Activated T-helper 1 cell treated with anti-CD3 and anti-CD28 coated beads, Interleukin-12 subunit alpha, Interleukin-12 subunit beta, Interleukin-2, Interleukin-4 antibody, amounts not matched to agents 30 ng/mL and 10 ng/mL and 1 ng/mL, durations not matched to agents 14 hours and 24 hours and 36 hours (primary cell): Measurements from ENCODE around the gene CCDC146. TPM values are rescaled to one million over a fixed set of nuclear protein-coding genes. Genes with fewer than 3 reads are reported as not detected.
"Not testable (repeated sequence)": the region's sequence is repeated elsewhere in the genome, so short reads cannot be mapped to it uniquely, and the experiment has no call there.

Source experiments
- DNase-seq: peaks from one replicate; pipeline ENCODE4 v3.0.0; 2021; ENCODE audit warnings: low spot score
- H3K27ac Mint-ChIP-seq: one replicate; pipeline ENCODE4 v1.8.0; 2021; ENCODE audit warnings: mild to moderate bottlenecking, mixed read lengths
- H3K27me3 Mint-ChIP-seq: one replicate; pipeline ENCODE4 v1.8.0; 2022; ENCODE audit warnings: mild to moderate bottlenecking, moderate library complexity, mixed read lengths; ENCODE audit not compliant: insufficient read depth
- H3K36me3 Mint-ChIP-seq: one replicate; pipeline ENCODE4 v1.8.0; 2021; ENCODE audit warnings: low read depth, mixed read lengths
- H3K4me1 Mint-ChIP-seq: one replicate; pipeline ENCODE4 v1.8.0; 2021; ENCODE audit warnings: low read depth, mixed read lengths
- H3K4me3 Mint-ChIP-seq: one replicate; pipeline ENCODE4 v1.8.0; 2021; ENCODE audit warnings: mild to moderate bottlenecking, moderate library complexity, mixed read lengths
- H3K9me3 Mint-ChIP-seq: one replicate; pipeline ENCODE4 v1.8.0; 2021; ENCODE audit warnings: mixed read lengths
- intact Hi-C: fragments of 100-400 bp; cut with micrococcal nuclease; formaldehyde crosslinking; loops from one replicate; pipeline ENCODE4 v1.15.1; 2024
- total RNA-seq: library from RNA; stranded (reverse); gene quantifications from 2 replicates; pipeline ENCODE4 v1.2.3, GENCODE V29; 2022

CCDC146 gene
- total RNA-seq, 1 donor from 2014 or later, result 2.1 TPM

GRCh38 chr7:77188731-77189437, 66.5 kb downstream of the CCDC146 start:
- DNase-seq, result no peak
- intact Hi-C loops, result no loop called here
- H3K27ac Mint-ChIP-seq, result no peak overlapping the region
- no peak overlapping the region for H3K4me3 Mint-ChIP-seq
- H3K4me1 Mint-ChIP-seq, result peaks cover 17% of the 10 kb centered on the region
- peaks cover 2% of the 10 kb centered on the region for H3K27me3 Mint-ChIP-seq
- peaks cover 9% of the 10 kb centered on the region for H3K9me3 Mint-ChIP-seq
- H3K36me3 Mint-ChIP-seq, result peaks cover 4% of the 10 kb centered on the region

DNA sequence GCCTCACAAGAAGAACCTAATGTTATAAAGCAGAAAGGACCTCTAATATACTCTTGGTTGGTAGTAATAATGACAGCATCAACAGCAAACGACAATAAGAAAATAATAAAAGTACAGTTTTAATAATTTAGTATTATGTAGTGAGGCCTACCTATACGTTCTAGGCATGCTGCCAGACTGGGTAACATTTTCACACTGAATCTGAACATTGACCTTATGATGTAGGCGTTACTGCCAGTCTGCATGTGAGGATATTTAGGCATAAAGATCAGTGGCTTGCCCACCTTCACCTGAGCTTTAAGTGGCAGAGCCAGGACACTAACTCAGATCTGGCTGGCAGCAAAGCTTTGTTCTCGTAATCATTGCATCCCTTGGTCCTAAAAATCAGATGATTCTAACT, 74.7 kb downstream of the CCDC146 start:
- intact Hi-C loops, result no loop called here
- Mint-ChIP-seq H3K36me3 (peaks cover 6% of the 10 kb centered on the region), H3K27me3 (no peaks in the 10 kb centered on the region)

GRCh38 chr7:77199013-77199966, 76.9 kb downstream of the CCDC146 start, which contains the start of gene FGL2:
TSS of gene FGL2 (minus strand) at chr7:77199819. CDS start at chr7:77199793, 26 bp downstream.
- Mint-ChIP-seq H3K9me3 (no peaks in the 10 kb centered on the region), H3K36me3 (peaks cover 5% of the 10 kb centered on the region), H3K4me1 (peaks cover 54% of the 10 kb centered on the region), H3K27ac (peak within 1 kb of the TSS; percentile 47), H3K4me3 (peak within 1 kb of the TSS; percentile 89), H3K27me3 (no peaks in the 10 kb centered on the region)
- intact Hi-C loops, result loop anchor here (1.0 kb wide), 1 partner anchor 42 kb away; no protein-coding TSS in a partner anchor
- no peak for DNase-seq

More for the DNA sequence above, 74.7 kb downstream of the CCDC146 start:
- no peaks in the 10 kb centered on the region for H3K9me3 Mint-ChIP-seq
- no peak overlapping the region for H3K4me3 Mint-ChIP-seq
- DNase-seq, result no peak
- peaks cover 57% of the 10 kb centered on the region for H3K4me1 Mint-ChIP-seq
- no peak overlapping the region for H3K27ac Mint-ChIP-seq

GRCh38 chr7:77200542-77200941, 78.1 kb downstream of the CCDC146 start:
- Mint-ChIP-seq H3K4me3 (peak overlapping the region; percentile 66), H3K36me3 (peaks cover 5% of the 10 kb centered on the region), H3K27me3 (no peaks in the 10 kb centered on the region), H3K27ac (no peak overlapping the region), H3K9me3 (no peaks in the 10 kb centered on the region), H3K4me1 (peaks cover 54% of the 10 kb centered on the region)
- intact Hi-C loops, result loop anchor here (5.0 kb wide), 1 partner anchor 47 kb away; no protein-coding TSS in a partner anchor
- DNase-seq, result no peak

GRCh38 chr7:77202481-77202976, 80.1 kb downstream of the CCDC146 start:
- peaks cover 2% of the 10 kb centered on the region for H3K36me3 Mint-ChIP-seq
- no peak overlapping the region for H3K4me3 Mint-ChIP-seq
- intact Hi-C loops, result loop anchor here (5.0 kb wide), 1 partner anchor 45 kb away; no protein-coding TSS in a partner anchor
- H3K4me1 Mint-ChIP-seq, result peaks cover 43% of the 10 kb centered on the region
- H3K27ac Mint-ChIP-seq, result no peak overlapping the region
- no peaks in the 10 kb centered on the region for H3K27me3 Mint-ChIP-seq
- DNase-seq, result no peak
- peaks cover 4% of the 10 kb centered on the region for H3K9me3 Mint-ChIP-seq

- Mint-ChIP-seq H3K36me3 (peaks cover 6% of the 10 kb centered on the region), H3K4me1 (peaks cover 15% of the 10 kb centered on the region), H3K27me3 (no peaks in the 10 kb centered on the region), H3K9me3 (peaks cover 35% of the 10 kb centered on the region), H3K4me3 (no peak overlapping the region), H3K27ac (no peak overlapping the region)
- intact Hi-C loops, result no loop called here
- DNase-seq, result no peak
These were observed 83.3 kb downstream of the CCDC146 start for GRCh38 chr7:77205706-77206105.

DNA sequence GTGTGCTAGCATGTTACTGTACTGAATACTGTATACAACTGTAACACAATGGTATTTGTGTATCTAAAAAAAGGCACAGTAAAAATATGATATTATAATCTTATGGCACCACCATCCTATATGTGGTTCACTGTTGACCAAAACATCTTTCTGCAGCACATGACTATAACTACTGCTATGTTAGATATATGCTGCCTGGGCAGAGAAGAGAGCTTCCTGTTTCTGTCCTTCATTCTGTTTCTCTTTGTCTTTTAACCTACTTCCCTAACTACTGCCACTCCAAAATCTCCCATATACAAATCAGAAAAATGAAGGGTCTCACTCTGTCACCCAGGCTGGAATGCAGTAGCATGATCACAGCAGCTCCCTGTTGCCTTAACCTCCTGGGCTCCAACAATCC, 86.0 kb downstream of the CCDC146 start:
- DNase-seq, result no peak
- Mint-ChIP-seq H3K4me3 (no peak overlapping the region), H3K36me3 (peaks cover 9% of the 10 kb centered on the region), H3K27ac (no peak overlapping the region), H3K9me3 (peaks cover 40% of the 10 kb centered on the region), H3K27me3 (no peaks in the 10 kb centered on the region), H3K4me1 (no peaks in the 10 kb centered on the region)
- intact Hi-C loops, result no loop called here

- H3K9me3 Mint-ChIP-seq, result peaks cover 40% of the 10 kb centered on the region
- no peak overlapping the region for H3K4me3 Mint-ChIP-seq
- intact Hi-C loops, result no loop called here
- H3K36me3 Mint-ChIP-seq, result peaks cover 9% of the 10 kb centered on the region
- H3K27ac Mint-ChIP-seq, result no peak overlapping the region
- H3K4me1 Mint-ChIP-seq, result no peaks in the 10 kb centered on the region
- H3K27me3 Mint-ChIP-seq, result no peaks in the 10 kb centered on the region
- no peak for DNase-seq
These were observed 87.2 kb downstream of the CCDC146 start for GRCh38 chr7:77209479-77210139.

DNA sequence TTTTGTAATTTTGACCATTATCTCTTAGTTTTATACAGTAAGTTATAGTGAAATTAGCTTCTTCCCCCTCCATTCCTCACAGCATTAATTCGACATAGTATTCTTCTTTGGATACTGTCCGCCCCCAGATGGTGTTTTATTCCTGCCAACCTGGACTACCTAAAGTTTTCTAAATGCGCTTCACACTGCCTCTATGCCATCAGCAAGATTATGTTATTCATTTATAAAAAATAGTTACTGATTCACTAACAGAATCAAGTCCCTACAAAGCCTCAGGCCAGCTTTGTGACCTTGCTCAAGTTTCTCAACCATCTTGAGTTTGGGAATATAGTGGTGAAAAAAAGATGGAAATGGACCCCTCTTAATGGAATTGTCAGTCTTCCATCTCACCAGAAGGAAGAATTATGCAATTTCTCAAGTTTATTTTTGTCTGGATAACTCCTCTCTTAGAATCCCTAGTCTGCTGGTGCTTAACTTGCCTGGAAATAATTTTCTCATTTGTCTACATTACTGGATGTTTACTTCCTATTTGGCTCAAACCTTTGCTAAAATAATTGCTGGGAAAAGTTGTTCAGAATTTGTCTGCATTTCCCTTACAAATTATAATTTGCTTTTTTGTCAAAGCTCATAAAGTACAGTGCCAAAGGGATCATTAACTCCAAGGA, 93.9 kb downstream of the CCDC146 start:
- H3K9me3 Mint-ChIP-seq, result peaks cover 7% of the 10 kb centered on the region

GRCh38 chr7:77217474-77218185, 95.2 kb downstream of the CCDC146 start:
- intact Hi-C loops, result no loop called here
- Mint-ChIP-seq H3K4me1 (peaks cover 7% of the 10 kb centered on the region), H3K27ac (no peak overlapping the region), H3K27me3 (no peaks in the 10 kb centered on the region), H3K36me3 (peaks cover 3% of the 10 kb centered on the region), H3K9me3 (peaks cover 11% of the 10 kb centered on the region), H3K4me3 (no peak overlapping the region)
- DNase-seq, result no peak

More for the DNA sequence above, 93.9 kb downstream of the CCDC146 start:
- intact Hi-C loops, result no loop called here
- Mint-ChIP-seq H3K4me1 (no peaks in the 10 kb centered on the region), H3K4me3 (no peak overlapping the region), H3K27me3 (no peaks in the 10 kb centered on the region), H3K27ac (no peak overlapping the region), H3K36me3 (peaks cover 3% of the 10 kb centered on the region)
- no peak for DNase-seq

GRCh38 chr7:77219701-77220331, 97.4 kb downstream of the CCDC146 start:
- DNase-seq, H3K36me3 Mint-ChIP-seq, H3K4me3 Mint-ChIP-seq, H3K27ac Mint-ChIP-seq, intact Hi-C loops, H3K27me3 Mint-ChIP-seq: not testable (repeated sequence)
- Mint-ChIP-seq H3K9me3 (peaks cover 11% of the 10 kb centered on the region), H3K4me1 (peaks cover 11% of the 10 kb centered on the region)
